Superior temporal gyrus (tissue), 1 donor: Measurements from ENCODE around the gene ARHGEF28.

Experiments used
- DNase-seq: peaks from one replicate; pipeline ENCODE4 v3.0.0-alpha.2; 2016; ENCODE audit errors: extremely low spot score

Gene ARHGEF28

DNA sequence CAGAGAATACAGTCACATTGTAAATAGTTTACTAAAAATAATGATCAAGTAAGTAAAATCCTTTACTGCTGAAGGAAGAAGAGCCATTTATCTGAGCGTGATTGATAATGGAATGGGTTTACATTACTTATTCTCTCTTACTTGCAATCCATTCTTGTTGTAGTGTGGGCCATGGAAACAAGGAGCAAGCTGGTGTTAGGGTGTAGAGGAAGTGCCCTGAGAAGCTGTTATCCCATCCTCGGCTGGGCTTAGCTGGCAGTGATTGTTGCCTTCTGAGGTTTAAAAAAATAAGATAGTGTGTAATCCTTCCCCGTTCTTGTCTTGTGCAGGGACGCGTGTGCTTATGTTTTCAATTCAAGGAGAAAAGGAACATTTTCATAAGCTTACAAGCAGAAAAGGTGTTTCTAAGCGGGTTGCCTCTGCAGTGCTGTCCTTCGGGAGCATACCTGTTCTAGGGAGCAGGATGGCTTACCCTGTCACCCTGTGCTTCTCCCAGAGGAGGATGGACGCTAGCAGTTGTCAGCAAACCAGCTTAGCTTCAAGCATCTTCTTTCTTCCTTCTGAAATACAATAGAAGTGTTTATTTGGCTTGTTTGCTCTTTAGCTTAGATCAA lies 188.3 kb downstream of the ARHGEF28 start:
- DNase-seq = no peak

DNA sequence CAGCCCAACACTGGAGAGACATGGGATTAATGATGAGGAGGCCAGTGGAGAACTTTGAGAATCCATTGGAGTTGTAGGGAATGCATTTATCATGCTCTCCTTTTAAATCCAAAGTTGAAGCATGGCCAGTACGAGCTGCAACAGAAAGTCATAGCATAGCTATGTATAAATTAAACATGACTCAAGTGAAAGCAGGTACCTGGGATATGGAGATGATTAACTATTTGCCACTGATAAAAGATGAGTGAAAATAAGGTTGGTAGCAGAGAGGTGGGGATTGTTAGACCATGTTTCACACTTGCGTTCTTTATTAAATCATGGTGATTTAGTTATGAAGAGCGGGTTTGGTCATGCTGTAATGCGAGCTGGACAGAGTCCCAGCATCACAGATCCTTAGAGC lies 189.6 kb downstream of the ARHGEF28 start:
- DNase-seq = no peak

DNA sequence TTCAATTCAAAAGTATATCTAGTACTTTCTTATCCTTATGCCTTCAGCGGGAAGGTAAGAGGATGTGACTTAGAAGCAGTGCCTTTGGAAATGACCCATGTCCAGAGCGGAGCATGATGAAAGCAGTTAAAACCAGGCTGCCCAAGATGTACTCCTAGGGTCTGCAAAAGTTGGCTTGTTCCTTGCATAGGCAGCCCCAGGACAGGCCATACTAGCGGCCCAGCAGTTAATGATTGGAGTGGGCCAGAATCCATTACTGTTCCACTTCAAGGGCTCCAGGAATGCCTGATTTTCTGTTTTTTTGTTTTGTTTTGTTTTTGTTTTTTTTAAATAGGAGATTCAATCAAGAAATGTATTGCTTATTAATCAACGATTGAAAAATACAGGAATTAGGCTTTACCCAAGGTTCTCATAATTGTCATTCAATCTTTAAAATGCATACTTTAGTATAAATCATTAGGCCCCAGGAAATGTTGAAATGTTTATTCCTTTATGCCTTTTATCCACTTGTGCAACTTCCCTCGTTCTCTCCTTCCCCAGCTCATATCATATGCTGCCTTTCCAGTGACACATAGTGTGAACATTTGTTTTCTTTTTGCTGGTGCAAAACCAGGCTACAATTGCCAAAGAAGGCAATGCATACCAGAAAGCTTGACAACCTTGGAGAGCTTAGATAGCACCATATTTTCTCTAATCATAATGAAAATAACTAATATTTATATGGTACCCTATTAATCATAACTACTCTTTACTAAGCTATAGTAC lies 190.8 kb downstream of the ARHGEF28 start:
- no peak for DNase-seq

DNA sequence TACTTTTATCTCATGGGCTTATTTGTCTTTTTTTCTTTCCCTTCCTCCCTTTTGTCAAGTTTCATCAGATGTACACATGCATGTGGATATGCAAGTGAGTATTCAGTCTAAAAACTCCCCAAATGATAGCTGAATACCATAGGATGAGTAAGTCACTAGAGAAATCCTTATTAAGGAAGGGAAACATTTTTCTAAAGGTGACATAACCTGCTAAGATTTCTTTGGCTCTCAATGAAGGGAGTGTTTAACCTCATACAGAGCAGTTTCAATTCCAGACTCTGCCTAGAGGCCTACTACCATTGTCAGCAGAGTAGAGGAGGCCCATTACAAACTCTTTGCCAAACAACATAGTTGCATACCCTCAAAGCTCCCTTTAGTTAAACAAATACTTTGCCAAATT lies 192.4 kb downstream of the ARHGEF28 start:
- DNase-seq = no peak

DNA sequence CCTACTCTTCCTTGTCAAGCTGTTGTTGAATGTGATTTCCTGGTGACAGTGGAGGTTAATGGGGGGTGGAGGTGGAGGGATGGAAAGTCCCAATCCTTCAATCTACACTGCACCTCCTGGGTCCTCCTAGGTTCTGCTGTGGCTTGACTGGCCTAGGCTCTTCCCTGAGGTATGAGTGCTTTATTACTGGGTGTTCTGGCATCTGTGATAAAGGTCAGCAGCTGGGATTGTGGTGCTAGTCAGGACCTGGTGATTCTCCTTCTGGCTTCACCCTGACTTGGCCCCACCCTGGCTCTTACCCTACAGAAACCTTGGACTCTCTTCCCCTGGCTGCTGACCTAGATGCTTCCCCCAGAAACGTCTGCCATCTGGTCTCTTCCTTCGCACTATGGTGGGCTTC lies 194.3 kb downstream of the ARHGEF28 start:
- DNase-seq = no peak

DNA sequence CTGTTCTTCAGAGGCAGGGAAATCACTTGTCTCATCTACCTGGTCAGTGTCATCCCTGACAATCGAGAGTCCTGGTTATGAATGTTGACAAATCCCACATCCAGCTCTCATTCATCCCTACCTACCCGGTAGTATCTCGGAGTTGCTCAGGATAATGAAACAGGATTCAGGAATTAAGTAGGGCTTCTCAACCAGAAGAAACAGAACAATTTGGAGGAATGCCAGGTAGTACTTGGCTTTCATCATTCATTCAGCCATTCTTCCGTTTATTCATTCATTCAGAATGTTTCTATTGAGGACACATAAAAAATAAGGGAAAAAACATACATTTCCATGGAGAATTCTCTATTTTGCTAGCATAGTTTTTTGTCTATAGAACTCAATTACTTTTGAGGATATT lies 195.0 kb downstream of the ARHGEF28 start:
- DNase-seq = no peak

DNA sequence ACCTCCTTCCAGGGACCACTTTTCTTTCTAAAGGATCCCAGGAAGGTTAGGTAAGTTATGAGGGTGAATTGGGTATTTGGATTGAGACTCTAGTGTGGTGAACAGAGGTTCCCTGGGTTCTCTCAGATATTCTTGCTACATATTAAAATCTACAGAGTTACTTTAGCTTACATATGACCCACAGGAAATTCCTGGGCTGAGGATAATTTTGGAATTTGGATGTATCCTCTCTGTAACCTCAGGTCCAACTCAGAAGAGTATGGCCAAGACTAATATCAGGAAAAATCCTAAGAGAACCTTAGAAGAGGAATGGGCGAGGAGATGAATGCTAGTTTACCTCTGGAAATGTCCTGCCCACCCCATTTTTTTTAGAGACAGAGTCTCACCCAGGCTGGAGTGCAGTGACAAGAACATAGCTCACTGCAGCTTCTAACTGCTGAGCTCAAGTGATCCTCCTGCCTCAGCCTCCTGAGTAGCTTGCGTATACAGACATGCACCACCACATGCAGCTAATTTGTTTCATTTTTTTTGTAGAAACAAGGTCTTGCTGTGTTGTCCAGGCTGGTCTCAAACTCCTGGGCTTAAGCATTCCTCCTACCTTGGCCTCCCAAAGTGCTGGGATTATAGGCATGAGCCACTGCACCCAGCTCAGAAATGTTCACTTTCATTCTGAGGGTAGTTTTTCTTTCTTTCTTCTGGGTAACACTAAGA lies 196.4 kb downstream of the ARHGEF28 start:
- no peak for DNase-seq

DNA sequence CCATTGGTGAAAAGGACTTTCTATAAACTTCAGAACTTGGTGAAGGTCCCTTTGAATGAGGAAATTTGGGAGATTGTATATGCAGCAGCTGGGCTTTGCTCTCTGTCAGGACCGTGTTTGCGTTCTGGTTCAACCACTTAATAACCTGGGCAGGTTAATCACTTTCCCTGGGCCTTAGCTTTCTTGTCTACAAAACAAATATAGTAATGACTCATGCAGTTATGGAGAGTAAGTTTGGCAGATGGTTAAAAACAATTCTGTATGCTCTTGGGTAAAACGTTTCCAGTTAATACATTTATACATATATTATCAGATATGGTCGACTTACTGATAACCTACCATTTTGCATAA lies 197.0 kb downstream of the ARHGEF28 start:
- DNase-seq = no peak

DNA sequence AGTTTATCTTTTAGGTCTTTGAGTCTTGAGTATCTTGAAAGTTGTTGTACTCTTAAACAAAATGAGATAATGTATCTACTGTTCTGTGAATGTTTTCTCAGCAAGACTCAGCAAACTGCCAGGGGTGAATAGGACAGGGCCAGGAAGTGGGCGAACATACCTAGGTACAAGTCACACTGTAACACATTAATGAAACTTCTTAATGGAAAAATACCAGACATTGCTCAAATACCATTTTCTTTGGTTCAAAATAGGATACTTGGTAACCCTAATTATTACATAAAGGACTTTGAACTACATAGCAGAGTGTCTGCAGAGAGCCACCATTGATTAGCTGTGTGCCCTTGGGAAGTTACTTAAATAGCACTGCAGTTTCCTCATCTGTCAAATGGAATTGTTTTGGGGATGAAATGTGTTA lies 197.5 kb downstream of the ARHGEF28 start:
- DNase-seq = no peak

DNA sequence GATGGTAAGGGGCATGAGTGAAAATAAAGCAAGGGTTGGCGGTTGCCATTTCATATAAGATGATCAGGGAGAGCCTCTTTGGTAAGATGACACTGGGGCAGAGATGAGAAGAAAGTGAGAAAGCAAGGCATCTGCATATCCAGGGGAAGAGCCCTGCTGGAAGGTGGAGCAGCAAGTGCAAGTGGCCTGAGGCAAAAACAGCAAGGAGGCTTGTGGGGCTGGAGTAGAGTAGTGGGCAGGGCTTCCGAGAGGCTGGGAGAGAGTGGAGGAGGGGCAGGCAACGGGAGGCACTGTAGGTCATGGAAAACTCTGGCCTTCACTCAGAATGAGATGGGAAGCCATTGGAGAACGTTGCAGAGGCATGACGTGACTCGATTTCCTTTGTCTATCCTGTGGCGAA lies 199.2 kb downstream of the ARHGEF28 start:
- DNase-seq = no peak

DNA sequence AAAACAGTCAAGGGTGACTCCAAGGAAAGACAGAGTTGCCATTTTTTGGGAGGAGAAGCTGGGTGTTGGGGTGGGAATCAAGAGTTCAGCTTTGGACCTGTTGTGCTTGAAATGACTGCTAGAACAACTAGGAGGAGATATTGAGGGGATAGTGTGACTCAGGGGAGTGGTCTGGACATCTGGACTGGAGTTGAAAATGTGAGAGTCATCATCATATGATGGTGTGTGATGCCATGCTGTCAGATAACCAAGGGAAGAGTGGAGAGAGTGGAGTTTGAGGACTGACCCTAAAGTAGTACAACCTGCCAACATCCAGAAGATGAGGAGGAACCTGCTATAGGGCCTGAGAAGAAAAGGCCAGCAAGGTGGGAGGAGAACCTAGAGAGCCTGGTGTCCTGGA lies 199.7 kb downstream of the ARHGEF28 start:
- DNase-seq = no peak

DNA sequence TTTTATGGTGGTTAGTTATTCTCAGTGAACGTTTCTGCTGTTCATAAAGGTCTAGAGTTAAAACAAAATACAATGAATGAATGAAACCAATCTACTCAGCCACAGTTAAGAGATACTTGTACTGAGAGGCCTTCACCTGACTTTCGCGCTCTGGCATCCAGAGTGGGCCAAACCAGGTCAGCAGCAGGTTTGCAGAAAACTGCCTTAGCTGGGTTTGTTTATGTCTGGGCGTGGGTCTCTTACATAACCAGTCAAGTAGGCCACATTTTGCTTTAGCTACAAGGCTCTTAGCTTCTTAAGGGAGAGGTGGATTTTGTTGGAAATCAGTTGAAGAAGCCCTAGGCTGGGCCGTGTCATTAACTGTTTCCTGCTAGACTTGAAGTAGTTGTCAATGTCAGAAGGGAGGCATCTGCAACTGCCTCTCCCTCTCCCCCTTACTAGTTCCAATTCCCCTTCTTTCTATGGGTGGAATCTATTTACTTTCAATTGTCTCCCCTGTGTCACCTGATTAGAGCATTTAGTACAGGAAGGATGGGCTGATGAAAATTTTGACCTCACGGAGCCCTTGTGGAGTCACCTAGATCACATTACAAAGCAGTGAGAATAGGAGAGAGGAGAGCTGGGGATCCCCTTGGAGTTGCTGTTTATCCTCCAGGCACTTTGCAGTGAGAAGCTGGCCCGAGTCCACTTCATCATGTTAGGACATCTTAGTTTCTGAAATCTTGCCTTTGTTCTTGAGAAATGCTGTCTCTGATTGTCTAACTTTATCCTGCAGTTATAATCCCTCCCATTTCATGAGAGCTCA lies 200.5 kb downstream of the ARHGEF28 start:
- no peak for DNase-seq

DNA sequence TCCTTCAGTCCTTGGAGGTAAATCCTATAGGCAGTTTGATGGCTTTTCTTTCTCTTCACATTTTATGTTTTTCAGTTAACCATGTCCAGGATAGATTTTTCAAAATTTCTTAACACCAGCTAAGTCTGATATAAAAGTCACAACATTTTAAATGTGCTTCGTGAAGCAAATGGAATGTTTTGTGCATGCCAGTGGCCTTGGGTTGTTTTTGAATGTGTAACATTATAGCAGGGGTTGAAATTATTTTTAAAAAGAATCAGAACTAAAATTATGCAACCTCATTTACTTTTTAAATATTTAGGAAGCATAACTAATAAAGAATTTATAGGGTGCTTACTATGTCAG lies 201.1 kb downstream of the ARHGEF28 start:
- no peak for DNase-seq

DNA sequence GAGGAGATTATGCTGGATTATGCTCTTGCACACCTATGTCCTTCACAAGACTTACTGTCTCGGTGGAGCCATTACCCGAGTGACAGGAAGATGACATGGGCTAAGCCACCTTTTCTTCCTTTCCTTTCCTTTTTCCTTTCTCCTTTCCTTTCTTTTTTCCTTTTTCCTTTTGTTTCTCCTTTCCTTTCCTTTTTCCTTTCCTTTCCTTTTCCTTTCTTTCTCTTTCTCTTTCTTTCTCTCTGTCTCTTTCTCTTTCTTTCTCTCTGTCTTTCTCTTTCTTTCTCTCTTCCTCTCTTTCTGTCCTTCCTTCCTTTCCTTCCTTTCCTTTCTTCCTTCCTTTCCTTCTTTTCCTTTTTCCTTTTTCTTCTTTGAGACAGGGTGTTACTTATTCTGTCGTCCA lies 202.5 kb downstream of the ARHGEF28 start:
- no peak for DNase-seq

DNA sequence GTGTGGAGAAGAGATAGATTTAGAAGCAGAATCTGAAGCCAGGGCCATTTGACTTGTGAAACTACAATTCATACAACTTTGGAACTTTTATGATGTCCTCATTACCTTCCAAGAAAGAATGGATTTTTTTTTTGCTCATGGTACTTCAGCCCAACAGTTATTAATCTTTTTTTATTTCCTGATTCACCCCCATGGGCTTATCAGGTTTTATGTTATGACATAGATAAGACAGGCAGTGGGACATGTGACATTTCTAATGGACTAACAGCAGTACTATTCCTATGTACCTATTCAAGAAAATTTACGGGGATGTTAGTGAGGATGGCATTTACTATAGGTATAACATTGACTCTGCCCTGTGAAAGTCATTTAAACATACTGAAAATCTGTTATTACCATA lies 204.7 kb downstream of the ARHGEF28 start:
- DNase-seq = no peak

DNA sequence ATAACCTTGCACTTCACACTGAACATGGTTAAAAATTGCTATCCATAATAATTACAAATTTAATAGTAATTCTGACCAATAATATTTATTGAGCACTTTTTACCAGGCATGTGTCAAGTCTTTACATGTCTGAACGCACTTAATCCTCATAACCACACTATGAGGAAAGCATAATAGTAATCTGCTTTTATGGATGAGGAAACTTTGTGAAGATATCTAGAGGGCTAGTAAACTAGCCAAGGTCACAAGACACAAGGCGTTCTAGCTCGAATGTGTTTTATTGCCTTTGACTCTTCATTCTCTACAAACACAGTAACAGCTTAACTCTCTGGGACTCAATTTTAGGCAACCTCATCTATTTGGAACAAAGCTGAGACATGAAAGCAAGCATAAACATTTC lies 205.1 kb downstream of the ARHGEF28 start:
- no peak for DNase-seq

DNA sequence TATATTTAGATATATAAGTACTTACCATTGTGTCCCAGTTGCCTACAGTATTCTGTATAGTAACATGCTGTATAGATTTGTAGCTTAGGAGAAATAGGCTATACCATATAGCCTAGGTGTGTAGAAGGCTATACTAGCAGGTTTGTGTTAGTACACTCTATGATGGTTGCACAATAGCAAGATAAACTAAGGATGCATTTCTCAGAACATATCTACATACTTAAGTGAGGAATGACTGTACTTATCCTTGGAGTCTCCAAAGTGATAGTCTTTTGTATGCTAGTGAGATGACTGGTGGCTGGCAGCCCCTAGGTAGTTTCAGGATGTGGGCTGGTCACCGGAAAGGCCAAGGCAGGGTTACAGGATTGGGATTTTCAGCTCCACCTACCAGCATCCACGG lies 208.7 kb downstream of the ARHGEF28 start:
- DNase-seq = no peak

DNA sequence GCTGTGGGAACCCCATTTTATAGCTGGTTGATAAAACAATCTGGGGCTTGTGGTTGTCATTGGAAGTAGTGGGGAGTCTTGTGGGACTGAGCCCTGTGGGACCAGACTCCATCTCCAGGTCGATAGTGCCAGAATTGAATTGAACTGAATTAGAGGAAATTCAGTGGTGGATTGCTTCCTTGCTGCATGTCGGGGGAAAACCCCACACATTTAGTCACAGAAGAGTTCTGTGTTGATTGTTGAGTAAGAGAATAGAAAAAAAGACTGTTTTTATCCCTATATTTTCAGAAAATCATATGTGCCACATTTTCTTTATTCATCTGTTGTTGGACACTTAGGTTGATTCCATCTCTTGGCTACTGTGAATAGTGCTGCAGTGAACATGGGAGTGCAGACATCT lies 209.7 kb downstream of the ARHGEF28 start:
- no peak for DNase-seq

DNA sequence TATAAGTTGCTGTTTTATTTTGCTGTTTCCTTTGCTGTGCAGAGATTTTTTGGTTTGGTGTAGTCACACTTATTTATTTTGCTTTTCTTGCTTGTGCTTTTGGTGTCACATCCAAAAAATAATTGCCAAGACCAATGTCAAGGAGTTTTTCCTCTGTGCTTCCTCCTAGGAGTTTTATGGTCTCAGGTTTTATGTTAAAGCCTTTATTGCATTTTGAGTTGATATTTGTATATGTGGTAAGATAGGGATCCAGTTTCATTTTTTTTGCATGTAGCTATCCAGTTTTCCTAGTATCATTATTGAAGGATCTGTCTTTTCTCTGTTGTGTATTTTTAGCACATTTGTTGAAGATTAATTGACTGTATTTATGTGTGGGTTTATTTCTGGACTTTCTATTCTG lies 210.6 kb downstream of the ARHGEF28 start:
- DNase-seq = no peak

DNA sequence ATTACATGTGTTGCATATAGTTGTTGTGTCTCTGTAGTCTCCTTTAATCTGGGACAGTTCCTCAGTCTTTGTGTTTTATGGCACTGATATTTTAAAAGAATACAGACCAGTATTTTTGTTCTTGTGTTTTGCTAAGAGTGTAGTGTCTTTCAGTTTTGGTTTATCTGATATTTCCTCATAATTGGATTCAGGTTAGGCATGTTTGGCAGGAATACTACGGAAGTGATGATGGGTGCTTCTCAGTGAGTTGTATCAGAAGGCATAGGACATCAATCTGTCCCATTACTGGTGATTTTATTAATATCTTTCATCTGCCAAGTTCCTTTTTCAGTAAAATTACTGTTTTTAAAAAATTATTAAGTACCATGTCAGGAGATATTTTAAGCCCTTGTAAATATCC lies 212.9 kb downstream of the ARHGEF28 start:
- no peak for DNase-seq

DNA sequence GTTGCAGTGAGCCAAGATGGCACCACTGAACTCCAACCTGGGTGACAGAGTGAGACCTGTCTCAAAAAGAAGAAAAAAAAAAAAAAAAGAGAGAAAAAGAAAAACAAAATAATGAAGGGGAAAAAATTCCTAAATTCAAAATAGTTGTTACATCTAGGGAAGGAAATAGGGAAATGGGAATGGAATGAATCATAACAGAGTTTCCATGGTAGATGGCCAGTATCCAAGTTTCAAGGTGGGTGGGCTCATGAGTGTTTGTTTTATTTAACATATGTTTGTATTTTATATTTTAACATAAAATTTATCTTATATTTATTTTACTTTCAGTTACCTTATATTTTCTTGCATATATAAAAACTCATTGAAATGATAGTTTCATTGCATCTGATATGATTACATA lies 215.6 kb downstream of the ARHGEF28 start:
- no peak for DNase-seq

DNA sequence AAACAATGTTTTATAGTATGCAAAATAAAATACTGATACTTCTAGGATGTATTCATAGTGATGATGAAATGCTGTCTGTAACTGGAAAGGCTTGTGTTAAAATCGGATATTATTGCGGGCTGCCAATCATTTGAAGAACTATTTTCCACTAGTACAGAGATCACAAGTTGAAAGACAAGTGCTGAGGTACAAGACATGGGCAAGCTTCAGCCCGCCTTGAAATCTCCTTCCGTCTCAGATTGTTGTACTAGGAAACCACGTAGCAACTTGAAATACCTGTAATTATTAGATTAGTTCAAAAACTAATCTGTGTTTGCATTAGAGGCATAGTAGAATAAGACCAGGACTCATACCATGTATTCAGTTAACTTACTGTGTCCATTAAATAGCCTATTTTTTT lies 218.2 kb downstream of the ARHGEF28 start:
- DNase-seq = no peak
